Kidney (tissue), 14 donors: ENCODE measurements around the gene CFAP65. TPM values are rescaled to one million over a fixed set of nuclear protein-coding genes. Genes with fewer than 3 reads are reported as not detected.

Experiments used
- DNase-seq, 5 donors: peaks; one replicate each; pipeline ENCODE4 v3.0.0-alpha.2; 2013 to 2020
- FAIRE-seq: peaks from 2 replicates; lab custom pipeline; 2012; peaks lifted over from hg19 to GRCh38; lab: Jason Lieb, UNC
- H3K27ac ChIP-seq, 2 donors: one replicate each; pipeline ENCODE4 v1.7.0; 2013; ENCODE audit warnings: low read depth in 2 of 2, low read length in 2 of 2, inconsistent platforms in 1 of 2
- H3K27me3 ChIP-seq: one replicate; pipeline ENCODE4 v1.7.1; 2013; ENCODE audit warnings: low read length, inconsistent platforms; ENCODE audit not compliant: control insufficient read depth, insufficient read depth
- H3K36me3 ChIP-seq, 3 donors: one replicate each; pipeline versions ENCODE4 v1.7.0 to v1.7.1; 2013; ENCODE audit warnings: low read length in 3 of 3, control low read depth in 1 of 3, inconsistent platforms in 1 of 3; ENCODE audit not compliant: insufficient read depth in 3 of 3, control insufficient read depth in 2 of 3
- H3K4me1 ChIP-seq, 3 donors: one replicate each; pipeline versions ENCODE4 v1.7.0 to v1.7.1; 2013; ENCODE audit warnings: low read length in 3 of 3, inconsistent platforms in 1 of 3, low read depth in 1 of 3; ENCODE audit not compliant: control insufficient read depth in 2 of 3, insufficient read depth in 2 of 3
- H3K4me3 ChIP-seq, 3 donors: one replicate each; pipeline versions ENCODE4 v1.7.0 to v1.8.1; 2013; ENCODE audit warnings: low read length in 3 of 3, control low read depth in 1 of 3, inconsistent platforms in 1 of 3
- H3K9ac ChIP-seq, 3 donors: one replicate each; pipeline versions ENCODE4 v1.7.0 to v1.7.1; 2013; ENCODE audit warnings: low read length in 3 of 3, control low read depth in 1 of 3, inconsistent platforms in 1 of 3
- H3K9me3 ChIP-seq, 3 donors: one replicate each; pipeline versions ENCODE4 v1.7.0 to v1.7.1; 2013; ENCODE audit warnings: low read length in 3 of 3, control low read depth in 1 of 3, inconsistent platforms in 1 of 3; ENCODE audit not compliant: control insufficient read depth in 2 of 3, insufficient read depth in 1 of 3
- CTCF ChIP-seq: IDR thresholded peaks from 3 replicates; pipeline ENCODE4 v1.5.1; 2012; ENCODE audit warnings: mild to moderate bottlenecking, moderate library complexity, borderline replicate concordance; ENCODE audit not compliant: insufficient read depth; ENCODE audit errors: extremely low read depth
- intact Hi-C: fragments of 100-400 bp; cut with DNase I; formaldehyde crosslinking; loops from one replicate; pipeline ENCODE4 v1.11.1; 2022
- polyA plus RNA-seq: library from polyadenylated mRNA; stranded (reverse); fragments of 350-450 nt; fragmentation: Illumina TruSeq; extraction: RNeasy Lipid Tissue Mini Kit (QIAGEN cat#74804); gene quantifications from one replicate; pipeline ENCODE4 v1.2.3, GENCODE V29; 2014; ENCODE audit warnings: low read depth, low replicate concordance; ENCODE audit not compliant: insufficient read depth
- total RNA-seq: library from RNA; stranded (reverse); fragmentation: NEBNext Ultra II Directional; extraction: Animal tissue kit (Norgen Biotek cat#: 25700); gene quantifications from one replicate; pipeline ENCODE4 v1.2.1, GENCODE V29; 2021
- donor health status: control.
- donor health status: control.
- donor health status: control.
- donor health status: control.
- donor health status: control.
- donor health status: DM: yes; HTN: yes; CAD: no.
- donor health status: Normal renal cell carcinoma (clear cell type).

Gene CFAP65
- total and polyA plus RNA-seq, 2 donors from 2014 or later = 0.73 to 2.0 TPM

DNA sequence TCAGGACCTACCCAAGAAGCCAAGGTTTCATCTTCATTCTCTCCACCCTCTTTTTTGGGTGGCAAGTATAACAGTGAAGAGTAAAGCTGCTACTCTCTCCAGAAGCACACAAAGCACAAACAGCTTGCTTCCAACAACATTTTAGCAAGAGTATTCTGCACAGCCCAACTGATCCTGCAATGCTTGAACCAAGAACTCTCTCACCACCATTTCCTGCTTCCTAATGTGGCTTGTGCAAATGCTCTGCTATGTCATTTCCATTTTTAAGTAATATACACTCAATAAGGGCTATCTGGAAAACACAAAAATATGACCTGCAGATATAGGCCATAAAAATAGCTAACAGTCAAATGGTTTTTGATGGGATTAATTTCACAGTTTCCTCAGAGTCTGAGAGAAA is 43.5 kb upstream of the CFAP65 start:
- Histone ChIP-seq H3K27ac (no peak overlapping the region), H3K36me3 (no peaks in the 10 kb centered on the region), H3K4me3 (no peak overlapping the region), H3K4me1 (no peaks in the 10 kb centered on the region), H3K9me3 (no peaks in the 10 kb centered on the region), H3K27me3 (no peaks in the 10 kb centered on the region), H3K9ac (no peak overlapping the region)
- FAIRE-seq = no peak
- no peak for DNase-seq
- intact Hi-C loops = no loop called here
- TF ChIP-seq CTCF = no peak

DNA sequence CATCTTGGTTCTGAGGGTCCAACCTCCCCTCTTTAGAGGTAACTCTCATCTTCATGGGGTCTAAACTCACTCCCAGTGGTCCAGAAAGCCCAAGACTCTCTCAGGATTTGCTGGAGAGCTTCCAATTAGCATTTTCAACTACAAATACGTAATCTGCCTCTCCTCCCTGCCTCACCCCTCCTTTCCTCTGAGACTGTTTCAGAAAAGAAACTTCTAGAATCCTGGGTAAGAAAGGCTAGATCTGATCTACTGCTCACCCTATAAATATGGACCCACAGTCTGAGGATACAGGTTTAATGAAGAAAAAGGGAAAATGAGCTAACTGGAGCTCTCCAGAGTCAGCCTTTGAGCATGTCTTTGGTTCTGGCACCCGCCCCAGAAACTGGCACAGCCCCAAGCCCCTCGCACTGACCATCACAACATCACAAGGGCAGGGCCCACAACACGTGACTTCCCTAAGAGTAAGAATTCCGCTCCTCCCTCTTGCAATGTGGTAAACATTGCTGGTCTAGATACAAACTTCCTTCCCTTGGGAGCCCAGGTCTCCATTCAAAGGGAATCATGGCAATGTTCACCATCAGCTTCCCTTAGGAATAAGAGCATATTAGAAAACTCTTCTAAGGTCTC is 41.1 kb upstream of the CFAP65 start:
- no peak overlapping the region for H3K27ac ChIP-seq
- intact Hi-C loops = no loop called here
- H3K4me1 ChIP-seq = peaks cover 0 to 5% (median 0%) of the 10 kb centered on the region in 3 donors

DNA sequence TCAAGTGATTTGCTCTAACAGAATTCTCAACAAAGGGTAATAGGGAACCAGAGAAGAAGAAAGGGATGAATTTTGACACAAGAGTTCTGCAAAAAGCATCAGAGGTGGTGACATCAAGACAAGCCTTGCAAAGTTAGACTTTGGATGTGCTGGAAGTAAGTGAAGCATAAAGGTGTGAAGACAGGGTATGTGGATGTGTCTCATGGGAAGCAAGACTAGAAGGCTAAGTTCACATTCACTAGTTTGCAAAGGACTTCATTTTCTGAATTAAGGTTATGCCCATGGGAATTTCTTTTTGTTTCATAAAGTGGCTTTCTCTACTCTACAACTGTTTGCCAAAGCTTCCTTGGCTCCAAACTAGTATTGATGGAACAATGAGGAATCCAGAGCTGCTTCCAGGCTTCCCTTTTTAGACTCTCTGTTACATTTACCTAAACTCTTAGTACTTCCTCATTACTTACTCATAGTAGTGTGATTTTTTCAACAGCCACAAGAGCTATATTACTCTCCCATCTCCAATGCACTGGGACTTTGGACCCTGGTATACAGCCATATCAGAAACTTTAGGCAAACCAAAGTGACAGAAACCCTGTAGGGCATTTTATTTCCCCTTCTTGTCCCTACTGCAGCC is 40.5 kb upstream of the CFAP65 start:
- intact Hi-C loops = no loop called here
- Histone ChIP-seq H3K27ac (no peak overlapping the region), H3K9me3 (no peaks in the 10 kb centered on the region), H3K4me1 (peaks cover 0 to 5% (median 0%) of the 10 kb centered on the region in 3 donors), H3K4me3 (no peak overlapping the region), H3K27me3 (no peaks in the 10 kb centered on the region), H3K36me3 (peaks cover 0 to 6% (median 6%) of the 10 kb centered on the region in 3 donors), H3K9ac (no peak overlapping the region)
- no peak for TF ChIP-seq CTCF
- no peak for FAIRE-seq
- no peak for DNase-seq

More for the DNA sequence above, 41.1 kb upstream of the CFAP65 start:
- DNase-seq = no peak
- Histone ChIP-seq H3K4me3 (no peak overlapping the region), H3K9ac (no peak overlapping the region), H3K36me3 (no peaks in the 10 kb centered on the region), H3K9me3 (no peaks in the 10 kb centered on the region), H3K27me3 (no peaks in the 10 kb centered on the region)
- no peak for TF ChIP-seq CTCF
- FAIRE-seq = no peak
